AG04450 (cell line): Measurements from ENCODE around the gene UGT1A6. TPM values are rescaled to one million over a fixed set of nuclear protein-coding genes. Genes with fewer than 3 reads are reported as not detected.

Experiments used
- CTCF ChIA-PET: fragments of 300-600, 350-600 bp; formaldehyde crosslinking; extraction: SDS; loops from one replicate; lab custom pipeline; 2022; ENCODE audit warnings: antibody characterized with exemption, inconsistent platforms; lab: Charles Lee
- POLR2A ChIA-PET: fragments of 350-600 bp; formaldehyde crosslinking; extraction: SDS; loops from one replicate; lab custom pipeline; 2021; ENCODE audit warnings: antibody characterized with exemption, inconsistent platforms; lab: Yijun Ruan, JAX
- DNase-seq: peaks from one replicate; pipeline ENCODE4 v3.0.0-alpha.2; 2011; ENCODE audit warnings: low read depth, low spot score
- H3K27ac ChIP-seq: one replicate; pipeline ENCODE4 v1.5.1; 2012; ENCODE audit warnings: low read depth, low read length, control low read depth
- H3K27me3 ChIP-seq: one replicate; pipeline ENCODE4 v1.6.0; 2012; ENCODE audit warnings: low read length; ENCODE audit not compliant: control insufficient read depth, insufficient read depth
- H3K4me3 ChIP-seq: 2 replicates; pipeline ENCODE4 v1.5.1; 2011; ENCODE audit warnings: mild to moderate bottlenecking, low read depth, low read length, control low read depth
- H3K9me3 ChIP-seq: 2 replicates; pipeline ENCODE4 v1.5.1; 2012; ENCODE audit warnings: low read length; ENCODE audit not compliant: control insufficient read depth, insufficient read depth
- polyA plus RNA-seq: library from polyadenylated mRNA; depleted of rRNA; stranded (reverse); fragments of >200 nt; gene quantifications from 2 replicates; pipeline ENCODE4 v1.2.3, GENCODE V29; 2011; rRNA removed
- TF ChIP-seq, protein P1 (sequence below): IDR thresholded peaks from 2 replicates; pipeline ENCODE4 v1.5.1; 2011; ENCODE audit warnings: low read depth, low read length, control low read depth, inconsistent platforms

UGT1A6 gene
- polyA plus RNA-seq, 1 experiment: not detected

DNA sequence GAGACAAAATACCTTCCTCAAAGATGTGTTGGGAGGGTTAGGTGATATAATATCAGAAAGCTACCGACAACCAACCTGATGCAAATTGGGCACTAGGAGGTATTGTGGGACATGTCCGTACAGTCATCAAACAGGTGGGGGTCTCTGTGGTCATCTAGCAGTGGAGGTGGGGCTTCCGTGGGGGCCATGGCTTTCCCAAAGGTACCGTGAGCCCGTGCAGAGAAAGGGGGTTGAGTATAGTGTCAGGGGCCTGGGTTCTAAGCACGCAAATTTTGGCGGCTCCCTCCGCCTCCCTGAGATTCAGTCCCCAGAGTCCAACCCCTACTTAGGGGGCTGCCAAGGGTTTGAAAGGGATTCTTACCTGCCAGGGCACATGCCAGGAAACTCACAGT, 129.0 kb downstream of the UGT1A6 start:
- no peaks in the 10 kb centered on the region; the same call in 1 of the 2 replicates for H3K9me3 ChIP-seq
- CTCF ChIA-PET: no interaction called here
- no peak overlapping the region for H3K27ac ChIP-seq
- H3K27me3 ChIP-seq: peaks cover 9% of the 10 kb centered on the region
- DNase-seq: no peak
- H3K4me3 ChIP-seq: no peak overlapping the region
- POLR2A ChIA-PET: no interaction called here
- TF ChIP-seq, protein P1, sequence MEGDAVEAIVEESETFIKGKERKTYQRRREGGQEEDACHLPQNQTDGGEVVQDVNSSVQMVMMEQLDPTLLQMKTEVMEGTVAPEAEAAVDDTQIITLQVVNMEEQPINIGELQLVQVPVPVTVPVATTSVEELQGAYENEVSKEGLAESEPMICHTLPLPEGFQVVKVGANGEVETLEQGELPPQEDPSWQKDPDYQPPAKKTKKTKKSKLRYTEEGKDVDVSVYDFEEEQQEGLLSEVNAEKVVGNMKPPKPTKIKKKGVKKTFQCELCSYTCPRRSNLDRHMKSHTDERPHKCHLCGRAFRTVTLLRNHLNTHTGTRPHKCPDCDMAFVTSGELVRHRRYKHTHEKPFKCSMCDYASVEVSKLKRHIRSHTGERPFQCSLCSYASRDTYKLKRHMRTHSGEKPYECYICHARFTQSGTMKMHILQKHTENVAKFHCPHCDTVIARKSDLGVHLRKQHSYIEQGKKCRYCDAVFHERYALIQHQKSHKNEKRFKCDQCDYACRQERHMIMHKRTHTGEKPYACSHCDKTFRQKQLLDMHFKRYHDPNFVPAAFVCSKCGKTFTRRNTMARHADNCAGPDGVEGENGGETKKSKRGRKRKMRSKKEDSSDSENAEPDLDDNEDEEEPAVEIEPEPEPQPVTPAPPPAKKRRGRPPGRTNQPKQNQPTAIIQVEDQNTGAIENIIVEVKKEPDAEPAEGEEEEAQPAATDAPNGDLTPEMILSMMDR: no peak

DNA sequence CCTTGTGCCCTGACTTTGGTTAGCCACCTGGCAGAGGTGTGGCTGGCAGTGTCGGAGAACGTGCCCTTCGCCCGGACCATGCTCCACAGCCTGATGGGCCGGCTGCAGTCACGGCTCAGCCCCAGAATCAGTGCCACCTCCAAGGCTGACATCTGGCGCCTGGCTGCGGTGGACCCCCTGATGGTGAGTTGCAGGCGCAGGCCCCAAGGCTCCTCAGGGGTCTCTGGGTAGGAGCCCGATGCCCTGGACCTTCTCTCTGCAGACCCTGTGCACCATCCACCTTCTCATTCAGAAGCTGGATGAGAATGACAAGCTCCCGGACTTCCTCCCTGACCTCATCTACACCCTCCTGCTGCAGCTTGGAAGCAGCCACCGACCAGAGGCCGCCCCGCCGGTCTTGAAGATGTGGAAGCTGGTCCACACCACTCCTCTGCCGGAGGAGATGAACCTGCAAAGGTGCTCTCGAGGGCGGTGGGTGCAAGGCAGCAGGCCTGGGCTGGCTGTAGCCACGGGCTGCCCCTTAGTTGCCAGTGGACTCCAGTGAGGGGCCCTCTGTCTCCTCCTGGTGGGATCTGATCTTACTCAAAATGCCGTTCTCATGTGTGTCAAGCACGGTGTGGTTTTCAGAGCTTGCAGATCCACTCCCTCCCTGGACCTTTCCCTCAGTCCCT, 129.5 kb downstream of the UGT1A6 start:
- ChIA-PET CTCF (no interaction called here), POLR2A (no interaction called here)
- H3K27ac ChIP-seq: no peak overlapping the region
- H3K27me3 ChIP-seq: peaks cover 9% of the 10 kb centered on the region
- H3K9me3 ChIP-seq: no peaks in the 10 kb centered on the region; the same call in 1 of the 2 replicates
- no peak for DNase-seq
- TF ChIP-seq, protein P1: no peak
- H3K4me3 ChIP-seq: no peak overlapping the region

Other genes starting within 250 kb of the UGT1A6 start
- 32.4 and 32.7 TPM in 2 replicates for gene USP40, start 126.1 kb upstream of the UGT1A6 start, polyA plus RNA-seq
- not detected in 2 replicates for gene UGT1A8, start 75.3 kb upstream of the UGT1A6 start, polyA plus RNA-seq
- not detected in 2 replicates for gene UGT1A10, start 56.4 kb upstream of the UGT1A6 start, polyA plus RNA-seq
- not detected in 2 replicates for gene UGT1A9, start 21.0 kb upstream of the UGT1A6 start, polyA plus RNA-seq
- gene UGT1A7, start 11.0 kb upstream of the UGT1A6 start, polyA plus RNA-seq: 0.04 TPM in 1 of 2 replicates, not detected in the other
- not detected in 2 replicates for gene UGT1A5, start 20.0 kb downstream of the UGT1A6 start, polyA plus RNA-seq
- not detected in 2 replicates for gene UGT1A4, start 25.8 kb downstream of the UGT1A6 start, polyA plus RNA-seq
- gene UGT1A3, start 36.2 kb downstream of the UGT1A6 start, polyA plus RNA-seq: not detected in 2 replicates
- gene UGT1A1, start 67.4 kb downstream of the UGT1A6 start, polyA plus RNA-seq: not detected in 2 replicates
- not detected in 2 replicates for gene MROH2A, start 85.4 kb downstream of the UGT1A6 start, polyA plus RNA-seq
- 11.3 and 12.2 TPM in 2 replicates for gene HJURP, start 161.6 kb downstream of the UGT1A6 start, polyA plus RNA-seq
- gene TRPM8, start 224.5 kb downstream of the UGT1A6 start, polyA plus RNA-seq: 0.11 TPM in 1 of 2 replicates, not detected in the other